DND-41 (cell line): ENCODE measurements around the gene DYNLL2.

Experiments
- ATAC-seq: fragments of 200-7000 bp; cut with Tn5 transposase; 3 replicates; pipeline ENCODE4 v1.9.1; 2021; ENCODE audit warnings: low read depth; ENCODE audit not compliant: insufficient read depth
- DNase-seq: peaks from one replicate; pipeline ENCODE4 v3.0.0-alpha.2; 2020
- H2AFZ ChIP-seq: 2 replicates; pipeline ENCODE4 v1.6.0; 2012; ENCODE audit warnings: low read depth, low read length
- H3K27ac ChIP-seq: 2 replicates; pipeline ENCODE4 v1.5.1; 2012; ENCODE audit warnings: low read length, inconsistent platforms
- H3K27me3 ChIP-seq: fragments of 200-600 bp; sonication (generic); 2 replicates; pipeline ENCODE4 v1.6.0; 2012; ENCODE audit warnings: low read length, mild to moderate bottlenecking, inconsistent platforms; ENCODE audit not compliant: insufficient read depth, poor library complexity
- H3K36me3 ChIP-seq: 2 replicates; pipeline ENCODE4 v1.5.1; 2012; ENCODE audit warnings: low read length, inconsistent platforms; ENCODE audit not compliant: insufficient read depth
- H3K4me1 ChIP-seq: 2 replicates; pipeline ENCODE4 v1.5.1; 2012; ENCODE audit warnings: mild to moderate bottlenecking, low read length; ENCODE audit not compliant: insufficient read depth
- H3K4me2 ChIP-seq: 2 replicates; pipeline ENCODE4 v1.6.0; 2012; ENCODE audit warnings: mild to moderate bottlenecking, moderate library complexity, low read length, inconsistent platforms; ENCODE audit not compliant: insufficient read depth
- H3K4me3 ChIP-seq, 2 experiments: fragments of 200-600 bp in 1 of 2; shearing (Covaris generic) in 1 of 2; 2 replicates each; pipeline ENCODE4 v1.5.1; 2012 to 2016; ENCODE audit warnings: inconsistent platforms in 2 of 2, low read length in 2 of 2, mild to moderate bottlenecking in 2 of 2, low read depth in 1 of 2, moderate library complexity in 1 of 2
- H3K79me2 ChIP-seq: 2 replicates; pipeline ENCODE4 v1.6.0; 2012; ENCODE audit warnings: low read length, inconsistent platforms; ENCODE audit not compliant: insufficient read depth
- H3K9ac ChIP-seq: 2 replicates; pipeline ENCODE4 v1.6.0; 2012; ENCODE audit warnings: low read depth, mild to moderate bottlenecking, inconsistent platforms, low read length, moderate library complexity
- H3K9me3 ChIP-seq: 2 replicates; pipeline ENCODE4 v1.5.1; 2012; ENCODE audit warnings: low read length, moderate library complexity, mild to moderate bottlenecking, inconsistent platforms; ENCODE audit not compliant: insufficient read depth, severe bottlenecking
- H4K20me1 ChIP-seq: 2 replicates; pipeline ENCODE4 v1.6.0; 2012; ENCODE audit warnings: low read length; ENCODE audit not compliant: insufficient read depth
- CTCF ChIP-seq: IDR thresholded peaks from 2 replicates; pipeline ENCODE4 v1.5.1; 2012; ENCODE audit warnings: borderline replicate concordance, low read length, moderate library complexity, mild to moderate bottlenecking; ENCODE audit not compliant: poor library complexity, severe bottlenecking; ENCODE audit errors: extremely low read depth
- EZH2 ChIP-seq: IDR thresholded peaks from 3 replicates; pipeline ENCODE4 v1.6.1; 2012; ENCODE audit warnings: borderline replicate concordance, low read depth, mild to moderate bottlenecking, moderate library complexity, low read length, inconsistent platforms; ENCODE audit not compliant: severe bottlenecking

The DYNLL2 gene

GRCh38 chr17:58047376-58048150 is 35.7 kb upstream of the DYNLL2 start:
- Histone ChIP-seq H3K79me2 (no peaks in the 10 kb centered on the region), H3K9me3 (no peaks in the 10 kb centered on the region), H3K27ac (no peak overlapping the region), H2AFZ (no peak overlapping the region), H3K4me1 (no peaks in the 10 kb centered on the region), H3K27me3 (peaks cover 25% of the 10 kb centered on the region), H3K36me3 (no peaks in the 10 kb centered on the region), H3K9ac (no peak overlapping the region), H4K20me1 (no peaks in the 10 kb centered on the region), H3K4me2 (no peak overlapping the region), H3K4me3 (no peak overlapping the region)
- no peak for ATAC-seq
- no peak for DNase-seq
- no peak for TF ChIP-seq EZH2
- TF ChIP-seq CTCF, result no peak

- Histone ChIP-seq H3K9ac (no peak overlapping the region), H3K36me3 (no peaks in the 10 kb centered on the region), H3K27me3 (peaks cover 27% of the 10 kb centered on the region), H3K27ac (no peak overlapping the region), H3K9me3 (no peaks in the 10 kb centered on the region), H2AFZ (no peak overlapping the region), H3K4me2 (no peak overlapping the region), H4K20me1 (no peaks in the 10 kb centered on the region), H3K4me1 (no peaks in the 10 kb centered on the region), H3K4me3 (no peak overlapping the region), H3K79me2 (no peaks in the 10 kb centered on the region)
- ATAC-seq (no peak), DNase-seq (no peak)
- no peak for TF ChIP-seq CTCF
- TF ChIP-seq EZH2, result no peak
Measured at GRCh38 chr17:58049533-58049932, 33.7 kb upstream of the DYNLL2 start.

- no peaks in the 10 kb centered on the region for H4K20me1 ChIP-seq
- H3K9ac ChIP-seq, result no peak overlapping the region
- no peak overlapping the region for H3K4me2 ChIP-seq
- TF ChIP-seq CTCF (no peak), EZH2 (no peak)
- H3K9me3 ChIP-seq, result no peaks in the 10 kb centered on the region
- H3K27ac ChIP-seq, result no peak overlapping the region
- DNase-seq (no peak), ATAC-seq (no peak)
- H3K4me3 ChIP-seq, result no peak overlapping the region
- H3K4me1 ChIP-seq, result no peaks in the 10 kb centered on the region
- H3K36me3 ChIP-seq, result no peaks in the 10 kb centered on the region
- H2AFZ ChIP-seq, result no peak overlapping the region
- peaks cover 25% of the 10 kb centered on the region for H3K27me3 ChIP-seq
- no peaks in the 10 kb centered on the region for H3K79me2 ChIP-seq
Measured at GRCh38 chr17:58050966-58051365, 32.3 kb upstream of the DYNLL2 start.

GRCh38 chr17:58051468-58051867 is 31.8 kb upstream of the DYNLL2 start:
- no peak for DNase-seq
- no peak for ATAC-seq
- no peaks in the 10 kb centered on the region for H3K36me3 ChIP-seq
- H3K4me2 ChIP-seq, result no peak overlapping the region
- H3K79me2 ChIP-seq, result no peaks in the 10 kb centered on the region
- H3K27ac ChIP-seq, result no peak overlapping the region
- H2AFZ ChIP-seq, result no peak overlapping the region
- no peaks in the 10 kb centered on the region for H4K20me1 ChIP-seq
- H3K27me3 ChIP-seq, result peaks cover 23% of the 10 kb centered on the region
- H3K9ac ChIP-seq, result no peak overlapping the region
- no peaks in the 10 kb centered on the region for H3K4me1 ChIP-seq
- H3K4me3 ChIP-seq, result no peak overlapping the region
- TF ChIP-seq EZH2 (no peak), CTCF (no peak)
- no peaks in the 10 kb centered on the region for H3K9me3 ChIP-seq
